ENCODE results near the gene GINS3.
"Not testable (repeated sequence)": the region's sequence is repeated elsewhere in the genome, so short reads cannot be mapped to it uniquely, and the experiment has no call there.

Gene GINS3

GRCh38 chr16:58389724-58390123 lies 2.5 kb upstream of the GINS3 start:
- no peak for DNase-seq (ENCODE audit: low read depth)

GRCh38 chr16:58393138-58393504 lies 850 bp downstream of the GINS3 start:
- no peak for DNase-seq (ENCODE audit: low read depth)

- DNase-seq (ENCODE audit: low read depth): not testable (repeated sequence)
These were observed 4.6 kb downstream of the GINS3 start for GRCh38 chr16:58396897-58397296.

- DNase-seq (ENCODE audit: low read depth): no peak
These were observed 7.7 kb downstream of the GINS3 start for GRCh38 chr16:58399718-58400633.

GRCh38 chr16:58401305-58401704 lies 9.0 kb downstream of the GINS3 start:
- DNase-seq (ENCODE audit: low read depth): not testable (repeated sequence)

GRCh38 chr16:58402796-58403195 lies 10.5 kb downstream of the GINS3 start:
- no peak for DNase-seq (ENCODE audit: low read depth)

- no peak for DNase-seq (ENCODE audit: low read depth)
These were observed 17.2 kb downstream of the GINS3 start for GRCh38 chr16:58409316-58409973.

GRCh38 chr16:58411336-58411735 lies 19.1 kb downstream of the GINS3 start:
- DNase-seq (ENCODE audit: low read depth): no peak

- no peak for DNase-seq (ENCODE audit: low read depth)
These were observed 19.7 kb downstream of the GINS3 start for GRCh38 chr16:58411736-58412614.

GRCh38 chr16:58412615-58412970 lies 20.3 kb downstream of the GINS3 start:
- not testable (repeated sequence) for DNase-seq (ENCODE audit: low read depth)

GRCh38 chr16:58413359-58413758 lies 21.1 kb downstream of the GINS3 start:
- DNase-seq (ENCODE audit: low read depth): no peak

GRCh38 chr16:58415003-58415402 lies 22.7 kb downstream of the GINS3 start:
- DNase-seq (ENCODE audit: low read depth): no peak

GRCh38 chr16:58415961-58416360 lies 23.7 kb downstream of the GINS3 start:
- DNase-seq (ENCODE audit: low read depth): not testable (repeated sequence)

GRCh38 chr16:58417035-58417434 lies 24.8 kb downstream of the GINS3 start:
- DNase-seq (ENCODE audit: low read depth): no peak

GRCh38 chr16:58417600-58417999 lies 25.3 kb downstream of the GINS3 start:
- DNase-seq (ENCODE audit: low read depth): no peak

- DNase-seq (ENCODE audit: low read depth): no peak
These were observed 25.8 kb downstream of the GINS3 start for GRCh38 chr16:58418026-58418425.

- peak; percentile 64 for DNase-seq (ENCODE audit: low read depth)
These were observed 26.3 kb downstream of the GINS3 start for GRCh38 chr16:58418601-58419000.

GRCh38 chr16:58419241-58419990 lies 27.1 kb downstream of the GINS3 start:
- DNase-seq (ENCODE audit: low read depth): no peak

- no peak for DNase-seq (ENCODE audit: low read depth)
These were observed 28.8 kb downstream of the GINS3 start for GRCh38 chr16:58421059-58421458.

- DNase-seq (ENCODE audit: low read depth): no peak
These were observed 29.3 kb downstream of the GINS3 start for GRCh38 chr16:58421529-58421928.

GRCh38 chr16:58422809-58423208 lies 30.5 kb downstream of the GINS3 start:
- DNase-seq (ENCODE audit: low read depth): no peak

GRCh38 chr16:58425245-58425644 lies 33.0 kb downstream of the GINS3 start:
- DNase-seq (ENCODE audit: low read depth): no peak

Measured in HS-27A (cell line).